Keratinocyte (primary cell): ENCODE results near the gene USP46. TPM values are rescaled to one million over a fixed set of nuclear protein-coding genes. Genes with fewer than 3 reads are reported as not detected.

Experiments
- DNase-seq: peaks from one replicate; pipeline ENCODE4 v3.0.0-alpha.2; 2011; ENCODE audit warnings: low read depth, missing footprints, low spot score
- FAIRE-seq: peaks from 2 replicates; lab custom pipeline; 2011; peaks lifted over from hg19 to GRCh38; lab: Jason Lieb, UNC
- H2AFZ ChIP-seq: 2 replicates; pipeline ENCODE4 v1.6.0; 2012; ENCODE audit warnings: low read length, control low read depth, inconsistent platforms; ENCODE audit not compliant: control insufficient read depth
- H3K27ac ChIP-seq: 2 replicates; pipeline ENCODE4 v1.5.1; 2011; ENCODE audit warnings: low read length; ENCODE audit not compliant: control insufficient read depth, insufficient read depth
- H3K27me3 ChIP-seq: 3 replicates; pipeline ENCODE4 v1.6.0; 2011; ENCODE audit warnings: low read length; ENCODE audit not compliant: control insufficient read depth, insufficient read depth; ENCODE audit errors: extremely low read depth
- H3K36me3 ChIP-seq, 2 experiments: 2 replicates in 1 of 2; 3 replicates in 1 of 2; pipeline ENCODE4 v1.5.1; 2011; ENCODE audit warnings: low read length in 2 of 2, mild to moderate bottlenecking in 1 of 2; ENCODE audit not compliant: control insufficient read depth in 2 of 2, insufficient read depth in 2 of 2; ENCODE audit errors: extremely low read depth in 1 of 2
- H3K4me1 ChIP-seq: 3 replicates; pipeline ENCODE4 v1.5.1; 2011; ENCODE audit warnings: low read length; ENCODE audit not compliant: control insufficient read depth, insufficient read depth; ENCODE audit errors: extremely low read depth
- H3K4me2 ChIP-seq: 3 replicates; pipeline ENCODE4 v1.6.0; 2011; ENCODE audit warnings: low read depth, low read length; ENCODE audit not compliant: control insufficient read depth, insufficient read depth; ENCODE audit errors: extremely low read depth
- H3K4me3 ChIP-seq, 3 experiments: fragments of 200-600 bp in 1 of 3; sonication (generic) in 1 of 3; 2 replicates in 2 of 3; 3 replicates in 1 of 3; pipeline ENCODE4 v1.5.1; 2011 to 2016; ENCODE audit warnings: low read length in 3 of 3, mild to moderate bottlenecking in 3 of 3, control low read depth in 2 of 3, inconsistent platforms in 1 of 3, low read depth in 1 of 3, mixed read lengths in 1 of 3, mixed run types in 1 of 3, moderate library complexity in 1 of 3; ENCODE audit not compliant: control insufficient read depth in 2 of 3, insufficient read depth in 2 of 3; ENCODE audit errors: extremely low read depth in 1 of 3
- H3K79me2 ChIP-seq: 2 replicates; pipeline ENCODE4 v1.6.0; 2012; ENCODE audit warnings: low read length; ENCODE audit not compliant: control insufficient read depth, insufficient read depth
- H3K9ac ChIP-seq: 3 replicates; pipeline ENCODE4 v1.6.0; 2011; ENCODE audit warnings: low read length; ENCODE audit not compliant: control insufficient read depth, insufficient read depth; ENCODE audit errors: extremely low read depth
- H3K9me1 ChIP-seq: 3 replicates; pipeline ENCODE4 v1.6.0; 2011; ENCODE audit warnings: low read length; ENCODE audit not compliant: control insufficient read depth, insufficient read depth; ENCODE audit errors: extremely low read depth
- H3K9me3 ChIP-seq: 2 replicates; pipeline ENCODE4 v1.5.1; 2012; ENCODE audit warnings: low read depth, low read length; ENCODE audit not compliant: control insufficient read depth
- H4K20me1 ChIP-seq: 3 replicates; pipeline ENCODE4 v1.6.0; 2011; ENCODE audit warnings: low read length; ENCODE audit not compliant: control insufficient read depth, insufficient read depth; ENCODE audit errors: extremely low read depth
- CTCF ChIP-seq, 3 experiments: IDR thresholded peaks in 1 of 3; conservative IDR thresholded peaks in 1 of 3; optimal IDR thresholded peaks in 1 of 3; 2 replicates in 2 of 3; 3 replicates in 1 of 3; pipeline versions ENCODE3 to v1.5.1; 2011; ENCODE audit warnings: low read length in 3 of 3, mild to moderate bottlenecking in 3 of 3, moderate library complexity in 2 of 3, control low read depth in 1 of 3, inconsistent platforms in 1 of 3; ENCODE audit not compliant: insufficient read depth in 2 of 3; ENCODE audit errors: extremely low read depth in 1 of 3
- EZH2 ChIP-seq: IDR thresholded peaks from one replicate; pipeline ENCODE4 v1.6.1; 2012; ENCODE audit warnings: inconsistent platforms, mild to moderate bottlenecking, low read length, moderate library complexity
- dilution Hi-C: fragments of 300-500 bp; cut with MboI; formaldehyde crosslinking; loops from one replicate; pipeline ENCODE4 v1.7.0; 2020; ENCODE audit warnings: low sequenced_read_pairs; ENCODE audit not compliant: extremely low pct_ligation_motif_present
- polyA plus RNA-seq, 5 experiments: library from polyadenylated mRNA; depleted of rRNA in 3 of 5; stranded (reverse) in 3 of 5; stranded (forward) in 1 of 5; unstranded in 1 of 5; fragments of >200 nt; gene quantifications; 1 replicate in 1 of 5; 2 replicates in 3 of 5; 3 replicates in 1 of 5; pipeline versions ENCODE4 v1.2.1 to v1.2.3, GENCODE V29; 2011 to 2012; ENCODE audit warnings: missing spikeins in 2 of 5, low read depth in 1 of 5, low replicate concordance in 1 of 5

The USP46 gene
- polyA plus RNA-seq, 1 donor (not counting 4 experiments of a cell fraction or from before 2014, with no cell fraction given), result 20.4 TPM

GRCh38 chr4:52604215-52604614, 54.9 kb downstream of the USP46 start:
- no peak for DNase-seq
- no peaks in the 10 kb centered on the region for H3K79me2 ChIP-seq
- no peak overlapping the region for H2AFZ ChIP-seq
- no peak overlapping the region for H3K27ac ChIP-seq
- H3K4me2 ChIP-seq, result no peak overlapping the region
- no peak for FAIRE-seq
- TF ChIP-seq EZH2 (no peak), CTCF (optimal IDR thresholded peaks at IDR 0.05 in 1 of 3, IDR thresholded peaks at IDR 0.05 in 1 of 3, conservative IDR thresholded peaks at IDR 0.05 in 1 of 3; ENCODE audit: extremely low read depth in 1 of 3, insufficient read depth in 2 of 3, low read length in 3 of 3) (no peak)
- dilution Hi-C loops, result no loop called here
- no peaks in the 10 kb centered on the region for H3K9me1 ChIP-seq
- no peaks in the 10 kb centered on the region for H3K9me3 ChIP-seq
- H3K27me3 ChIP-seq, result no peaks in the 10 kb centered on the region
- peaks cover 0 to 13% of the 10 kb centered on the region in 2 experiments for H3K36me3 ChIP-seq
- H3K9ac ChIP-seq, result no peak overlapping the region
- H4K20me1 ChIP-seq, result no peaks in the 10 kb centered on the region
- H3K4me1 ChIP-seq, result no peaks in the 10 kb centered on the region
- no peak overlapping the region for H3K4me3 ChIP-seq

- no peaks in the 10 kb centered on the region for H3K27me3 ChIP-seq
- no peaks in the 10 kb centered on the region for H3K9me1 ChIP-seq
- H3K4me1 ChIP-seq, result no peaks in the 10 kb centered on the region
- no peak overlapping the region for H3K4me3 ChIP-seq
- FAIRE-seq (no peak), DNase-seq (no peak)
- dilution Hi-C loops, result no loop called here
- no peaks in the 10 kb centered on the region for H4K20me1 ChIP-seq
- no peak overlapping the region for H2AFZ ChIP-seq
- H3K4me2 ChIP-seq, result no peak overlapping the region
- no peak for TF ChIP-seq CTCF (optimal IDR thresholded peaks at IDR 0.05 in 1 of 3, IDR thresholded peaks at IDR 0.05 in 1 of 3, conservative IDR thresholded peaks at IDR 0.05 in 1 of 3; ENCODE audit: extremely low read depth in 1 of 3, insufficient read depth in 2 of 3, low read length in 3 of 3)
- no peak for TF ChIP-seq EZH2
- no peaks in the 10 kb centered on the region for H3K79me2 ChIP-seq
- H3K9me3 ChIP-seq, result no peaks in the 10 kb centered on the region
- peaks cover 5 to 13% of the 10 kb centered on the region in 2 experiments for H3K36me3 ChIP-seq
- H3K9ac ChIP-seq, result no peak overlapping the region
- no peak overlapping the region for H3K27ac ChIP-seq
Observed at GRCh38 chr4:52600275-52600674, 58.8 kb downstream of the USP46 start.
